HepG2 (cell line): ENCODE results near the gene USP5. TPM values are rescaled to one million over a fixed set of nuclear protein-coding genes. Genes with fewer than 3 reads are reported as not detected.

Source experiments
- CBX2 ChIP-seq, 2 experiments: fragments of 200-600 bp in 1 of 2; sonication (generic); formaldehyde crosslinking in 1 of 2; IDR thresholded peaks; 2 replicates each; pipeline versions ENCODE4 v1.7.0 to v1.8.1; 2018 to 2022; ENCODE audit warnings: low read depth in 2 of 2, low read length in 1 of 2, mild to moderate bottlenecking in 1 of 2, missing genetic modification reagents in 1 of 2
- CEBPG ChIP-seq: IDR thresholded peaks from 2 replicates; pipeline ENCODE4 v1.6.1; 2016
- HMG20A ChIP-seq: IDR thresholded peaks from 2 replicates; pipeline ENCODE4 v1.6.1; 2016; ENCODE audit warnings: borderline replicate concordance
- HNF4A ChIP-seq: sonication (generic); formaldehyde crosslinking; IDR thresholded peaks from 2 replicates; pipeline ENCODE4 v1.4.0; 2020; ENCODE audit warnings: missing genetic modification reagents
- NFE2 ChIP-seq: sonication (generic); formaldehyde crosslinking; IDR thresholded peaks from 2 replicates; pipeline ENCODE4 v1.4.0; 2020; ENCODE audit warnings: missing genetic modification reagents
- RAD21 ChIP-seq: fragments of 450-650 bp; formaldehyde crosslinking; IDR thresholded peaks from 2 replicates; pipeline ENCODE4 v1.5.0; 2020; ENCODE audit warnings: mild to moderate bottlenecking
- SMAD9 ChIP-seq: sonication (generic); formaldehyde crosslinking; IDR thresholded peaks from 2 replicates; pipeline ENCODE4 v1.5.1; 2020; ENCODE audit warnings: mild to moderate bottlenecking, missing genetic modification reagents
- SMARCE1 ChIP-seq: fragments of 450-650 bp; IDR thresholded peaks from 2 replicates; pipeline ENCODE4 v1.6.1; 2017; ENCODE audit warnings: borderline replicate concordance
- SRSF9 ChIP-seq: fragments of 200-400 bp; formaldehyde crosslinking; IDR thresholded peaks from 2 replicates; pipeline ENCODE4 v1.6.1; 2018; ENCODE audit warnings: borderline replicate concordance, mild to moderate bottlenecking, low read depth, low read length; ENCODE audit not compliant: insufficient read depth, poor library complexity, severe bottlenecking
- TEAD2 ChIP-seq: sonication (generic); formaldehyde crosslinking; IDR thresholded peaks from 2 replicates; pipeline ENCODE4 v1.9.0; 2021; ENCODE audit warnings: missing genetic modification reagents
- TSC22D2 ChIP-seq: sonication (generic); formaldehyde crosslinking; IDR thresholded peaks from 2 replicates; pipeline ENCODE4 v1.5.1; 2020; ENCODE audit warnings: missing genetic modification reagents, mild to moderate bottlenecking, borderline replicate concordance
- YEATS4 ChIP-seq: sonication (generic); formaldehyde crosslinking; IDR thresholded peaks from 2 replicates; pipeline ENCODE4 v1.4.0; 2020; ENCODE audit warnings: missing genetic modification reagents, borderline replicate concordance
- ZNF205 ChIP-seq: IDR thresholded peaks from 2 replicates; pipeline ENCODE4 v1.6.1; 2018; ENCODE audit warnings: missing biosample characterization, missing genetic modification reagents
- ZNF256 ChIP-seq: sonication (generic); formaldehyde crosslinking; conservative IDR thresholded peaks from 2 replicates; pipeline ENCODE4 v1.4.0; 2020; ENCODE audit warnings: missing genetic modification reagents
- ZNF432 ChIP-seq: sonication (generic); formaldehyde crosslinking; IDR thresholded peaks from 2 replicates; pipeline ENCODE4 v1.5.0; 2020; ENCODE audit warnings: missing genetic modification reagents, mild to moderate bottlenecking, borderline replicate concordance
- polyA plus RNA-seq, 8 experiments: library from polyadenylated mRNA; depleted of rRNA in 3 of 8; stranded (reverse) in 7 of 8; unstranded in 1 of 8; fragments of >200 nt; fragmentation: Illumina TruSeq in 4 of 8; extraction: Trizol in 4 of 8; gene quantifications; 2 replicates each; pipeline versions ENCODE4 v1.2.1 to v1.2.3, GENCODE V29; 2011 to 2016; ENCODE audit warnings: low read depth in 4 of 8, missing spikeins in 1 of 8, mixed read lengths in 1 of 8; ENCODE audit not compliant: insufficient read depth in 1 of 8
- total RNA-seq, 5 experiments: library from RNA; depleted of rRNA; stranded (reverse); fragments of >200 nt; fragmentation: Illumina TruSeq; extraction: Trizol; gene quantifications; 2 replicates each; pipeline ENCODE4 v1.2.3, GENCODE V29; 2016; ENCODE audit warnings: low read depth in 1 of 5
- TF ChIP-seq, protein P1 (sequence below): sonication (generic); formaldehyde crosslinking; IDR thresholded peaks from 2 replicates; pipeline ENCODE4 v1.5.0; 2020; ENCODE audit warnings: mild to moderate bottlenecking, missing genetic modification reagents
- TF ChIP-seq, protein P2 (sequence below): sonication (generic); formaldehyde crosslinking; IDR thresholded peaks from 2 replicates; pipeline ENCODE4 v1.5.0; 2020; ENCODE audit warnings: mild to moderate bottlenecking, missing genetic modification reagents
- TF ChIP-seq, protein P3 (sequence below): sonication (generic); formaldehyde crosslinking; IDR thresholded peaks from 2 replicates; pipeline ENCODE4 v1.5.1; 2020; ENCODE audit warnings: missing genetic modification reagents, mild to moderate bottlenecking, borderline replicate concordance

The USP5 gene
- total and polyA plus RNA-seq, 2 of the 13 experiments (the other 11 are each of a cell fraction or from before 2014, with no cell fraction given), result 39.6 to 56.0 TPM

DNA sequence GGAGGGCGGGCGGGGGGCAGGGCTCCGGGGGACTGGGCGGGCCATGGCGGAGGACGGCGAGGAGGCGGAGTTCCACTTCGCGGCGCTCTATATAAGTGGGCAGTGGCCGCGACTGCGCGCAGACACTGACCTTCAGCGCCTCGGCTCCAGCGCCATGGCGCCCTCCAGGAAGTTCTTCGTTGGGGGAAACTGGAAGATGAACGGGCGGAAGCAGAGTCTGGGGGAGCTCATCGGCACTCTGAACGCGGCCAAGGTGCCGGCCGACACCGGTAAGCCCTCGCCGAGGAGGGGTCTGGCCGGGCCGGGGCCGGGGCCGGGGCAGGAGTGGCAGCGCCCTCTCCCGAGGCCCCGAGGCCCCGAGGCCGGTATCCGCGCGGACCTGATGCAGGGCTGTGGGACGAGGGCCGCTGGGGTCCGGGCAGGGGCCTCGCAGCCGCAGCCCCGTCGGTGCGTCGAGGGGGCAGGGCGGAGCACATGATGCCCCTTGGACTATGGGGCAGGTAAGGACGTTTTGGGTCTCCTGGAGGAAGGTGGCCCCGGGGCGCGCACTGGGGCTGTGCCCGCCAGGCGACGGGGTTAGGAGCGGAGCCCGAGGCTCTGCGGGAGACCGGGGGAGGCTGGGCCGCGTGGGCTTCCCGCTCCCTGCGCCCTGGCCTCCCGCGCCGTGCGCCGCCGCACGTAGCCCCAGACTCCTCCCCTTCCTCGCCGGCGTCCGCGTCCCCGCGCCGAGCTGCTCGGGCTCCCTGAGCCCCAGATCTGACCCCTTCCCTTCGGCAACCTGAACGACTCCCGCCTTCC is 15.7 kb downstream of the USP5 start, which contains the start of gene TPI1 (continued):
- TF ChIP-seq SRSF9, result no peak
- TF ChIP-seq HMG20A (CRISPR knock-in tag), result no peak
- TF ChIP-seq ZNF256, result 0 out of 2 replicates have a peak, but pooled peaks have one; percentile 10
- no peak for TF ChIP-seq SMAD9 (CRISPR knock-in tag)
- TF ChIP-seq, protein P1, sequence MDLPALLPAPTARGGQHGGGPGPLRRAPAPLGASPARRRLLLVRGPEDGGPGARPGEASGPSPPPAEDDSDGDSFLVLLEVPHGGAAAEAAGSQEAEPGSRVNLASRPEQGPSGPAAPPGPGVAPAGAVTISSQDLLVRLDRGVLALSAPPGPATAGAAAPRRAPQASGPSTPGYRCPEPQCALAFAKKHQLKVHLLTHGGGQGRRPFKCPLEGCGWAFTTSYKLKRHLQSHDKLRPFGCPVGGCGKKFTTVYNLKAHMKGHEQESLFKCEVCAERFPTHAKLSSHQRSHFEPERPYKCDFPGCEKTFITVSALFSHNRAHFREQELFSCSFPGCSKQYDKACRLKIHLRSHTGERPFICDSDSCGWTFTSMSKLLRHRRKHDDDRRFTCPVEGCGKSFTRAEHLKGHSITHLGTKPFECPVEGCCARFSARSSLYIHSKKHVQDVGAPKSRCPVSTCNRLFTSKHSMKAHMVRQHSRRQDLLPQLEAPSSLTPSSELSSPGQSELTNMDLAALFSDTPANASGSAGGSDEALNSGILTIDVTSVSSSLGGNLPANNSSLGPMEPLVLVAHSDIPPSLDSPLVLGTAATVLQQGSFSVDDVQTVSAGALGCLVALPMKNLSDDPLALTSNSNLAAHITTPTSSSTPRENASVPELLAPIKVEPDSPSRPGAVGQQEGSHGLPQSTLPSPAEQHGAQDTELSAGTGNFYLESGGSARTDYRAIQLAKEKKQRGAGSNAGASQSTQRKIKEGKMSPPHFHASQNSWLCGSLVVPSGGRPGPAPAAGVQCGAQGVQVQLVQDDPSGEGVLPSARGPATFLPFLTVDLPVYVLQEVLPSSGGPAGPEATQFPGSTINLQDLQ (CRISPR knock-in tag), result no peak
- TF ChIP-seq ZNF432 (CRISPR knock-in tag), result no peak
- TF ChIP-seq, protein P2, sequence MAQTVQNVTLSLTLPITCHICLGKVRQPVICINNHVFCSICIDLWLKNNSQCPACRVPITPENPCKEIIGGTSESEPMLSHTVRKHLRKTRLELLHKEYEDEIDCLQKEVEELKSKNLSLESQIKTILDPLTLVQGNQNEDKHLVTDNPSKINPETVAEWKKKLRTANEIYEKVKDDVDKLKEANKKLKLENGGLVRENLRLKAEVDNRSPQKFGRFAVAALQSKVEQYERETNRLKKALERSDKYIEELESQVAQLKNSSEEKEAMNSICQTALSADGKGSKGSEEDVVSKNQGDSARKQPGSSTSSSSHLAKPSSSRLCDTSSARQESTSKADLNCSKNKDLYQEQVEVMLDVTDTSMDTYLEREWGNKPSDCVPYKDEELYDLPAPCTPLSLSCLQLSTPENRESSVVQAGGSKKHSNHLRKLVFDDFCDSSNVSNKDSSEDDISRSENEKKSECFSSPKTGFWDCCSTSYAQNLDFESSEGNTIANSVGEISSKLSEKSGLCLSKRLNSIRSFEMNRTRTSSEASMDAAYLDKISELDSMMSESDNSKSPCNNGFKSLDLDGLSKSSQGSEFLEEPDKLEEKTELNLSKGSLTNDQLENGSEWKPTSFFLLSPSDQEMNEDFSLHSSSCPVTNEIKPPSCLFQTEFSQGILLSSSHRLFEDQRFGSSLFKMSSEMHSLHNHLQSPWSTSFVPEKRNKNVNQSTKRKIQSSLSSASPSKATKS (CRISPR knock-in tag), result no peak
- peak; percentile 59 for TF ChIP-seq RAD21 (CRISPR knock-in tag)
- TF ChIP-seq YEATS4 (CRISPR knock-in tag), result peak; percentile 66
- TF ChIP-seq CBX2 (IDR thresholded peaks at IDR 0.05; ENCODE audit: low read depth, low read length), result no peak
- TF ChIP-seq CBX2 (CRISPR knock-in tag; IDR thresholded peaks at IDR 0.05; ENCODE audit: low read depth), result no peak
- TF ChIP-seq TEAD2 (CRISPR knock-in tag), result no peak
- TF ChIP-seq, protein P3, sequence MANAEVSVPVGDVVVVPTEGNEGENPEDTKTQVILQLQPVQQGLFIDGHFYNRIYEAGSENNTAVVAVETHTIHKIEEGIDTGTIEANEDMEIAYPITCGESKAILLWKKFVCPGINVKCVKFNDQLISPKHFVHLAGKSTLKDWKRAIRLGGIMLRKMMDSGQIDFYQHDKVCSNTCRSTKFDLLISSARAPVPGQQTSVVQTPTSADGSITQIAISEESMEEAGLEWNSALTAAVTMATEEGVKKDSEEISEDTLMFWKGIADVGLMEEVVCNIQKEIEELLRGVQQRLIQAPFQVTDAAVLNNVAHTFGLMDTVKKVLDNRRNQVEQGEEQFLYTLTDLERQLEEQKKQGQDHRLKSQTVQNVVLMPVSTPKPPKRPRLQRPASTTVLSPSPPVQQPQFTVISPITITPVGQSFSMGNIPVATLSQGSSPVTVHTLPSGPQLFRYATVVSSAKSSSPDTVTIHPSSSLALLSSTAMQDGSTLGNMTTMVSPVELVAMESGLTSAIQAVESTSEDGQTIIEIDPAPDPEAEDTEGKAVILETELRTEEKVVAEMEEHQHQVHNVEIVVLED, result 0 out of 2 replicates have a peak, but pooled peaks have one; percentile 69
- no peak for TF ChIP-seq CEBPG (CRISPR knock-in tag)
- peak; percentile 49; the same call in 1 of the 2 replicates for TF ChIP-seq ZNF205 (CRISPR knock-in tag)
- TF ChIP-seq NFE2 (CRISPR knock-in tag), result no peak
- TF ChIP-seq TSC22D2 (CRISPR knock-in tag), result peak; percentile 74; the same call in 1 of the 2 replicates
- TF ChIP-seq HNF4A (CRISPR knock-in tag), result no peak
- no peak for TF ChIP-seq SMARCE1
